DMS114 treated with DMSO at 0.1 percent for 48 hours (cell line): ENCODE results near the gene FAM43B.

Source experiments
- DNase-seq: peaks from one replicate; lab custom pipeline; 2025; ENCODE audit not compliant: unreplicated experiment; lab: John Stamatoyannopoulos, UW

The FAM43B gene

DNA sequence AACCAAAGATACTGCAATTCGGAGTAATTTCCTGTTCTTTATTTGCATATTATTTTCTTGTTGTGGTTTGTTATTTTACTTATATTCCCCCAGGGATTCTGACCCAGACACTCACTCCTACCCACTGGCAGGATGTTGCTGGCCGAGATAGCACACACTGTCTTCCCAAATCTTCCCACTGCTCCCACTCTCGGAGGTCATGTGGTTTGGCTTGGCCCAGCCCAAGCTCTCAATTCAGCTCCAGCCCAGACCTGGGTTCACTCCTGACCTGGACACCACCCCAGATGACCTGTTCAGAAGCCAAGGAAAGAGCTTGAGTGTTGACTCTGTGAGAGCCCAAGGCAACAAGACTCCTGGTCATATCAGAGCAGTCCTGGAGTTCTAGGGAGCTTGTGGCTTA lies 1.2 kb upstream of the FAM43B start:
- DNase-seq: no peak

DNA sequence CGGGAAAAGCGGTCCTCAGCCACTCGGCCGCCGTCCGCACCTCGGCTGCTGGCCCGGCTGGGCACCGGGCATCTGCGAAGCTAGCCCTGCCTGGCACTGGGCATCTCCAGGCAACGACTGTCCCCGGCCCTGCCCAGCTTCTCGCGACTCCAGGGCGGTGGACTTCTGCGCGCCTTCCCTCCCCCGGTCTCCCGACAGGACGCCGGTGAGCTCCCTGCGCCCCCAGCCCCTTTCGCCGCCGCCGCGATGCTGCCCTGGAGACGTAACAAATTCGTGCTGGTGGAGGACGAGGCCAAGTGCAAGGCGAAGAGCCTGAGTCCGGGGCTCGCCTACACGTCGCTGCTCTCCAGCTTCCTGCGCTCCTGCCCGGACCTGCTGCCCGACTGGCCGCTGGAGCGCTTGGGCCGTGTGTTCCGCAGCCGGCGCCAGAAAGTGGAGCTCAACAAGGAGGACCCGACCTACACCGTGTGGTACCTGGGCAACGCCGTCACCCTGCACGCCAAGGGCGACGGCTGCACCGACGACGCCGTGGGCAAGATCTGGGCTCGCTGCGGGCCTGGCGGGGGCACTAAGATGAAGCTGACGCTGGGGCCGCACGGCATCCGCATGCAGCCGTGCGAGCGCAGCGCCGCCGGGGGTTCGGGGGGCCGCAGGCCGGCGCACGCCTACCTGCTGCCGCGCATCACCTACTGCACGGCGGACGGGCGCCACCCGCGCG lies 514 bp downstream of the FAM43B start:
- DNase-seq: no peak

DNA sequence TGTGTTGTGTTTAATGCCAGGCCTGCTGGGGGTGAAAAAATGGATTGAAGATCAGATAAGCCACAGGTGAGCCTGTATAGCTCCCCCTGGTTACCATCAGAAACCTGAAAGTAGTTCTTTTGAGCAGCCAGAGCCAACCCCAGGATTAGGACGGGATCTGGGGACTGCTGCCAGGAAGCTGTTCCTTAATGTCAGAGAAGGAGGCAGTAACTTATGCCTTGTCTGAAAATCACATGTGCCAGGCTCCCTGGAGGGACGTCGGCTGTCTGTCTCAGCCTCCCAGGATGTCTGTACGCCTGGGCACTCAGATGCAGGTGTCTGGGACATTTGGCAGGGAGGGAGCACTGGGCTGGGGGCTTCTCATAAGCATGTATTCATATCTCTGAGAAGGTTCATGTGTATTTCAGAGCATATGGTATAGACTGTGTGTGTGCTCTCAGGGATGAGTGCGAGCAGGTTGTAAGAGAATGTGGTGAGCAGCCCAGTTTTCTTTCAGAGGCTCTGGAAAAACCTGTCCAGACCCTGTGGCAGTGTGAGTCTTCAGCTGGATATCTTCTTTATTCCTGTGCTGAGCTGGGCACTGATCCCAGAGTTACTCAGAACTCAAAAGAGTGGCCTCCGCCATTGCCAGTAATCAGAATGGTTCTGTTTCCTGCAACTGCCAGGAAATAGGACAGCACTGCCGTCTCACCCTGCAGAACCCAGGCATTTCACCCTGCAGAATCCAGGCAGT lies 2.8 kb downstream of the FAM43B start:
- DNase-seq: no peak

DNA sequence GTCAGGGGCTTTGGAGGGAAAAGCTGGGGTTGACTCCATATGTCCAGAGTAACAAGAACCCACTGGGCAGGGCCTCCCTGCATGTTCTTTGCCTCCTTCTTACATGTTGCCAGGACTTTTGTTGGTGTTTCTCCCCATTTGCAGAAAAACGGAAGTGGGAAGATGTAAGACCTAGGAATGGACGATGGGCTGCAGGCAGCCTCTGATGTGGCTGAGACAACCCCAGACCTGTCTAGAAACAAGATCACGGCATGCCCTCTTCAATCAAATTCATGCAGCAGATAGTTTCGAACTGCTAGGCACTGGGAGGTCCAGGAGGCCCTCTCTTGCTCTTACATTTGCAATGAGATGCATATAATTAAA lies 3.4 kb downstream of the FAM43B start:
- no peak for DNase-seq

DNA sequence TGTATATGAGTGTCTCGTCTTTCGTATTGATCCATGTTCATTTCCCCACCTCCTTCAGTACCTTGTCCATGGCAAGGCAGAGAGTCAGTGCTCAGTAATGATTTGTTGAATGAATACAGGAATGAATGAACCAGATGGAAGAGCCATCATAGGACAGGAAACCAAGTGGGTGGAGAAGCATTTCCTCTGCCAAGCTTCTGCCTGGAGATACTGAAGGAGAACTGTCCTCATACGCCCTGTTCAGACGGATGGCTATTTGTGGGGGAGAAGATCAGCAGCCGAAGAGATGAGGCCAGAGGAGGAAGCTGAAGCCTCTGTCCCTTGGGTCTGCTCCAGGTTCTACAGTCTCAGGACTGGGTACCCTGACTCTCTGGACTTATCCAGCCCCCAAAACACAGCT lies 5.8 kb downstream of the FAM43B start:
- no peak for DNase-seq

DNA sequence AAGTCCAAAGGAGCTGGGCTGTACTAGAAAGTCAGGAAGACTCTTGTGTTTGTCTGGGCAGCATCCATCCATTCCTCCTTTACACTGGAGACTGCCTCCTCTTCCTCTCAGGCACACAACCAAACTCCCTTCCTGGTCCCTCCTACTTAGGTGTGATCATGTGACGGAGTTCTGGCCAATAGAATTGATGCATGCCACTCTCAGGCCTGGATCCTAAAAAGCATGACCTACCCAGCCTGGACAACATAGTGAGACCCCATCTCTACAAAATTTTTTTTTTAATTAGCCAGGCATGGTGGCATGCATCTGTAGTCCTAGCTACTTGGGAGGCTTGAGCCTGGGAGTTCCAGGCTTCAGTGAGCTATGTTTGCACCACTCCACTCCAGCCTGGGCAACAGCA lies 8.6 kb downstream of the FAM43B start:
- no peak for DNase-seq

DNA sequence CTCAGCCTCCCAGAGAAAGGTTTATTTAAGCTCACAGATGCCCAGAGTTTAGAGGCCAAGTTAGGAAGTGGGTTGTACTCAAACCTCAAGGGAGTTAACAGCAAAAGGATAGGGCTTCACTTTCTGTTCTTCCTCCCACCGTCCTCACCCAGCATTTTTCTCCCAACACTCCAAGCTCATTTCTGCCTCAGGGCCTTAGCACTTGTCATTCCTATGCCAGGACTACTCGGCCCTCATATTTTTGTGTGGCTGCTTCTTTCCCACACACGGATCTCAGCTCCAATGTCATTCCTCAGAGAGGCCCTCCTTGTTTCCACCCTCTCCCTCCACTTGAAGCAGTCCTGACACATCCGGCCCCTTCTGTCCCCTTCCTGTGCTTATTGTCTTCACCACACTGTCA lies 12.9 kb downstream of the FAM43B start:
- no peak for DNase-seq

DNA sequence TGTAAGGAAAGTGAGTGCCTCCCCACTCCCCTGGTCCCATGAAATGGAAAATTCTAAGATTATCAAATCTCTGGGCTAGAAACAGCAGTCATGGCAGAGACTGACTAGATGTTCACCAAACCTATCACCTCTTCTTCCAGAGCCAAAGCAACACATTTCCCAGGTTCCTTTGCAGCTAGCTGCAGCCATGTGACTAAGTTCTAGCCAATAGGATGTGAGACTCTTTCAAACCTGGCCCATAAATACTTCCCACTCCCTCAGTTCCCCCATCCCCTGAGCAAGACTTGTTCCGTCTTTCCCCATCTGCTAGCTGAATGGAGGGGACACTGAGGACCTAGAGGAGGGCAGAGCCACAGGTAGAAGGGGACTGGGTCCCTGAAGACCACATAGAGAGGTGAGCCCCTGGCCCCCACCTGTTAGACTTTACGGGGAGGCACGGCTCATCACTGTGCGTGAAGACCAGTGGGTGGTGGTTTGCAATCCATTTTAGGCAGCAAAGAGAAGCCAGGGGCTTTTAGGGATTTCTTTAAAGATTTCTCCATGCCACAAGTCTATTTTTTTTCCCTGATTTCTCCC lies 17.2 kb downstream of the FAM43B start:
- no peak for DNase-seq

DNA sequence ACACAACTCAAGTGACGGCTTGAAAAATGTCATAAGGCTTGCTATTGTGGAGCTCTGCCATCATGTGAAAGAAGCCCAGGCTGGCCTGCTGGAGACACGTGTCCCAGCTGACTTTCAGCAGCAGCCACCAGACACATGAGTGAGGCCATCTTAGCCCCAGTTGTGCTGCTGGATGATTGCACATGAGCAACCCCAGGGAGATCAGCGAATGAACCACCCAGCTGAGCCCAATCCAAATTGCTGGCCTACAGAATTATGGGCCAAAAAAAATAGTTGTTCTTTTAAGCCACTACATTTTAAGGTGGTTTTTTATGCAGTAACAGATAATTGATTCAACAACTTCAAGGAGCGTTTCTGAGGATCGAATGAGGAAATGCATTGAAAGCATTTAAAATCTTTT lies 19.1 kb downstream of the FAM43B start:
- no peak for DNase-seq

DNA sequence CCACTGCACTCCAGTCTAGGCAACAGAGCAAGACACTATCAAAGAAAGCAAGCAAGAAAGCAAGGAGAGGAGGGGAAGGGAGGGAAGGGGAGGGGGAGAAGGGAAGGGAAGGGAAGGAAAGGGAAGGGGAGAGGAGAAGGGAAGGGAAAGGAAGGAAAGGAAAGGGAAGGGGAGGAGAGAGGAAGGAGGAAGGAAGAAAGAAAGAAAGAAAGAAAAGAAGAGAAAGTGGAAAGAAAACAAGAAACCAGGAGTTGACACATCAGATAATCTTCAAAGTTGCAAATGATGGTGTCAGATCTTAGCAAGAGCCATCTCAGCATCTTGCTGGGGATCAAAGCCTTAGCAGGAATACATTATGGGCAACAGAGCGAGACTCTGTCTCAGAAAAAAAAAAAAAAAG lies 21.6 kb downstream of the FAM43B start:
- DNase-seq: no peak

DNA sequence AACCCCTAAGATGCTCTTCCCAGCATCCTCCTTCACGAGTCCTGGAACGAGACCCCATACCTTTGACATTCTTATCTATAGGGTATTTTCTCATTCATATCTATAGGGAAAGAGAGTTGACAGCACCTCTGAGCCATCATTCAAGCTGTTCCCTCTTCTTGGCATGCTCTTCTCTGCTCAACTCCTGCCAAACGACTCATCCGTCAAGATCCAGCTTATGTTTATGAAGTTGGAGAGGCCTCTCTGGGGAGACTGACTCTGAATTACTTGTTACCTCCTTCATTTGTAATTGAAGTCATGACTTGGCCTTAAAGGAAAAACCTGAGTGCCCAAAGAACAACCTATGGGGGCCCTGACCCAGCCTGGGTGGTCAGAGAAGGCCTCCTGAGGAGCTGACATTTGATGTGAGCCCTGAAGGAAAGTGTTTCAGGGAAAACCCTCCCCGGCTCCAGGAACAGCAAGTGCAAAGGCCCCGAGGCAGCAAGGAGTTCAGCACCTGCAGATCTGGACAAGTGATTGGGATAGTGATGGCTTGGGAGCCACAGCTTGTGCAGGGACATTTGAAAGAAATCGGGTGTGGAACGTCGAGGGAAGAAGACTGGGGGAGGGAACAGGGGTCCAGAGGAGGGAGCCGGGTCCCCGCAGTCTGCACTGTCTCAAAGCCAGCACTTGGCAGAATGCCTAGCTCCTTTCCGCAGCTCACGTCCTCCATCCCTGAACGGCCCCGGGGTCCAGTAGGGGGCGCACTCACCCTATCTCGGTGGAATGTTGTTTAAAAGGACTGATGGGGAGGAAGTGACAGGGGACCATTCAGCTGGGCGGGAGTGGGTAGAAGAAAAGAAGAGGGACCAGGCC lies 22.5 kb downstream of the FAM43B start:
- DNase-seq: no peak

DNA sequence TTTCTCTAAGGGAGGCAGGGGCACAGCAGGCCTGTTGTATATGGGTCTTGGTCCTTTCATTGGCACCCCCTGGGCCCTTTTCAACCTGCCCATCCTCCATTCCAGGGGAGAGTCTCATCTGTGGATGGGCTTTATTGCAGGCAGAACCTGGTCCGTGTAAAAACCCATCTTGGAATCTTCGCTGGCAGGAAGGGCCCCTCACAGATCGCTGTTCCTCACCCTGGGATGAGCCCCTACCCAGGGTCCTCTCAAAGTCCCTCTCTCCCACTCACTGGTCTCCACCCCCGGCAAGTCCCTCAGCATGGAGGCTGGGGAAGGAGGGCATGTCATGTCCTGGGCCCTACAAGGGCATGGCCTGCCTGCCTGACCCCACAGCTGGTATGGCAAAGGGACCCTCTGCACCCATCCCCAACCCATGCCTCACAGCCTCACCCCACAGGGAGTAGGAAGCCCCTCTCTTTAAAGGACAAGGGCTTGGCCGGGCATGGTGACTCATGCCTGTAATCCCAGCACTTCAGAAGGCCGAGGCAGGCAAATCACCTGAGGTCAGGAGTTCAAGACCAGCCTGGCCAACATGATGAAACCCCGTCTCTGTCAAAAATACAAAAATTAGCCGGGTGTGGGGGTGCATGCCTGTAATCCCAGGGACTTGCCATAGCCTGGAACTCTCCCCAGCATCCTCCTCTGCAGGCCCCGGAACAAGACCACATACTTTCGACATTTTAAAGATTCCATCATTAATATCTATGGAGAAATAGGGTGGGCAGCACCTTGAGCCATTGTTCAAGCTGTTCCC lies 23.4 kb downstream of the FAM43B start:
- DNase-seq: no peak

DNA sequence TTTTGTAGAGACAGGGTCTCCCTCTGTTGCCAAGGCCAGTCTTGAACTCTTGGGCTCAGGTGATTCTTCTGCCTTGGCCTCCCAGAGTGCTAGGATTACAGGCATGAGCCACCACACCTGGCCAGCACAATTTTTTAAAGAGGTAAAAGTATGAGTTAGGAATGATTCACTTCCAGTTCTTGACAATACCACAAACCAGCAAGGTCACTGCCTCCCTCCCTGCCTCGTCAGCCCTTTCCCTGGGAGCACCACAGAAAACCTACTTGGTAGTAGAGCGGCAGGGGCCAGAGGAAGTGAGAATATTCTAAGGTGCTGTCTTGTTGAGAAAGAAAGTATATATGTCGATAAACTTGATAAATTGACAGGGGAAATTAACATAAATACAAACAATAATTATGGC lies 25.7 kb downstream of the FAM43B start:
- DNase-seq: no peak

DNA sequence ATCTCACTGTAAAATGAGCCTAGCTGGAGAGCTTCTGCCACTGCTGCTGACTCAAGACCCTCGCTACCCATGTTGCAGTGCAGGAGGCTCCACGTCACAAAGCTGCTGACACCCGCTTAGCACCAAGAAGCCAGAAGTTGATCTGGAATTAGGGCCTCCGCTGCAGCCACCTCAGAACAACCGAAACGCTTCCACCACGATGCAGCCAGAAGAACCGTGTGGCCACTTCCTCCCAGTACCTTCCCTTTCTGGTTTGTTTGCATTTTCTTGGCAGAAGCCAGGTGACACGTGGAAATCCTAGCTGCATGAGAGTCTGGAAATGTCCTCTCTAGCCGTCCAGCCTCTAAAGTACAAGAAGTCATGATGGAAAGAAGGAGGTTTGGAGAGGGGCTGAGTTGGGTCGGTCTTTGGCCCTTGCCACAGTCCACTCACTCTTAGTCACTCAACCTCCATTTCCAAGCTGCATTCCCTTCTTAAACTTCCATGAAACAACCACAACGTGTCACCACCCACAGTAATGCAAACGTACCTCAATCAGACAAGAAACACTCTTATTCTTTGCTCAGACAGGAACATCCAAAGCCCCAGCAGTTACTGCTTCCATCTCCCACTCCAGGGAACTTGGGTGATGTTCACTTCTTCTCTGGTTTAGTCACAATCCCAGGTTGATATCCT lies 26.5 kb downstream of the FAM43B start:
- no peak for DNase-seq

DNA sequence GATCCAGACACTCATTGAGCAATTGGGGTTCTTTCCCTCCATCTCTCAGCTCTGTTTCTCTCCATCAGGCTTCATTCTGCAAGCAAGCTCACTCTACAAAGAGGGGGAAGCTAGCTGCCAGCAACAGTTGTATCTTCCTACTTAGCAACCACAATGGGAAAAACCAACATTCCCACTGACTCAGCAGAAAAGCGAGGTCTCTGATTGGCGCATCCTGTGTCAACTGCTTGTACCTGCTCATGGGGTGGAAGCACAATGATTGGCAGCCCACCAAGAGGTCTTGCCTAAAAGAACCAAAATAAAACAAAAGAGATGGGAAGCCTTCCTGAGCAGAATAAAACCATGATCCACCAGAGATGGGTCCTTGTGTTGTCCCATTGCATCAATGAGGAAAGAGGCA lies 32.5 kb downstream of the FAM43B start:
- DNase-seq: no peak

DNA sequence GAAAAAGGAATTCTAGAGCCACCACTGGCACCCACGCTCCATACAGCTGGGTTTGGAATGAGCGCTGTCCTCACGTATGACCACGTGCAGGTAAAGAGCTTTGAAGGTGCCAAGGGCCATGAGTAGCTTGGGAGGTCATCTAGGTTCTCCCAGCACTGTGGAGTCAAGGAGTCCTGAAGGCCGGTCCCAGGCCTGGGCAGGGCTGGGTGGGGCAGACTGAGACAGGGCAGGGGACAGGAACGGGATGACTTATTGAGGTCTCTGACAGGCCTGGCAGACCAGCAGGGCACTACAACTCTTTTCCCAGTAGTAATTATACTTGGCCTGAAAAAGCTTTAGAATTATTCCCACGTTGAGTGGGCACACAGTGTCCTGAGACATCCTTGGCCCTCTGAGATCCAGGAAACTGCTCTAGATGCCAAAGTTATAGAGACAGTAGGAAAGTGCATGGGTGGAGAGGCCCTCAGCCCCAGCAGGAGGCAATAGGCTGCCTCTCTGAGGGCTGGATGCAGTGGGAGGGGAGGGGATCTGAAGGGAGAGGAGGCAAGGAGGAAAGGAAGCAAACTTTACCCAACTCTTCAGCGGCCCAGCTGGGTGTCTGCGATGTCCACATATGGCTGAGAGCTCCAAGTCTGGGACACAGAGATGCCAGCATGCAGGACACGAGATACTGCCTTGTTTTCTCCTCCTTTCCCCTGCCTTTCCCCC lies 34.7 kb downstream of the FAM43B start:
- DNase-seq: no peak

DNA sequence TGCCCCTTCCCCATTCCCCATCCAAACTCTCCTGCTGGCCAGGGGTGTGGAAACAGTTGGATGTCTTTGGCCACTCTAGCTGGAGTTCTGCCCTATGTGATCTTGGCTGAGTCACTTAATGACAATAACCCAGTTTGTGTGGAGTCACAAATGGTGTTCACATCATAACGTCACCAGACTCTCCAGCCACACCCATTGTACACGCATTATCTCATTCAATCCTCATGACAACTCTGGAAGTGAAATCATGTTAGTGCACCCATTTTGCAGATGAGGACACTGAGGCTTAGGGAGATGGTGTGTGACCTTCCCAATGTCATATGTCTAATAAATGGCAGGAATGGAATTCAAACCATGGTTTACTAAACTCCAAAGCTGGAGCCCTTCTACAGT lies 35.3 kb downstream of the FAM43B start:
- DNase-seq: no peak

DNA sequence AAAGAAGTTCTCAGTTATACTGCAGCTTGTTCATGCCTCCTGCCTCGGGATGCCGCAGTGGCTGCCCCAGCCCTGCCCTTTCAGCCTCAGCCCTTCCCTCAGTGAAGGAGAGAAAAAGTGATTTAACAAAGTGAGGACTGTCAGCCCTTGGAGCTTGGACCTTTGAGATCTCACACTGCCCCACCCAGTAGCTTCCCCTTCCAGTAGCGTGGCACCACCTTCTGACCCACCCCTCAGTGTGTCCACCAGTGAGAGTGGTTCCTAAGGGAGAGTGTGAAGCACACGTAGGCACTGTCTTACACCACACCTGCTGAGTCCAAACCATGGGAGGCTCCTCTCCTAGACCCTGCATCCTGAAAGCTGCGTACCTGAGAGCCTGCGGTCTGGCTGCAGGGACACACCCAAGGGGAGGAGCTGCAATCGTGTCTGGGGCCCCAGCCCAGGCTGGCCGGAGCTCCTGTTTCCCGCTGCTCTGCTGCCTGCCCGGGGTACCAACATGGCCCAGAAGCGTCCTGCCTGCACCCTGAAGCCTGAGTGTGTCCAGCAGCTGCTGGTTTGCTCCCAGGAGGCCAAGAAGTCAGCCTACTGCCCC lies 36.4 kb downstream of the FAM43B start, which contains the start of gene CDA:
CDA (plus strand) TSS at position 464 of the 592 bp plus-strand sequence; CDS start at position 497, 33 bp downstream.
- DNase-seq: no peak
